Progenitor cell of endocrine pancreas (in vitro differentiated cells): ENCODE data around the gene TRIM62. TPM values are rescaled to one million over a fixed set of nuclear protein-coding genes. Genes with fewer than 3 reads are reported as not detected.

Source experiments
- DNase-seq: peaks from one replicate; pipeline ENCODE4 v3.0.0; 2021; ENCODE audit warnings: low spot score; ENCODE audit not compliant: unreplicated experiment
- H3K27ac Mint-ChIP-seq: 2 replicates; pipeline ENCODE4 v1.8.0; 2021; ENCODE audit warnings: mild to moderate bottlenecking, moderate library complexity, mixed read lengths
- H3K27me3 Mint-ChIP-seq: 2 replicates; pipeline ENCODE4 v1.8.0; 2021; ENCODE audit warnings: mixed read lengths
- H3K36me3 Mint-ChIP-seq: 2 replicates; pipeline ENCODE4 v1.8.0; 2022; ENCODE audit warnings: mixed read lengths; ENCODE audit not compliant: insufficient read depth
- H3K4me1 Mint-ChIP-seq: 2 replicates; pipeline ENCODE4 v1.8.0; 2021; ENCODE audit warnings: low read depth, mixed read lengths
- H3K4me3 Mint-ChIP-seq: 2 replicates; pipeline ENCODE4 v1.8.0; 2021; ENCODE audit warnings: low read depth, mild to moderate bottlenecking, moderate library complexity, mixed read lengths
- H3K9me3 Mint-ChIP-seq: 2 replicates; pipeline ENCODE4 v1.8.0; 2021; ENCODE audit warnings: low read depth, mixed read lengths
- CTCF ChIP-seq: fragments of 200-600 bp; sonication (generic); IDR thresholded peaks from one replicate; pipeline ENCODE4 v1.5.0; 2021; ENCODE audit warnings: antibody characterized with exemption, mild to moderate bottlenecking; ENCODE audit not compliant: unreplicated experiment
- total RNA-seq: library from RNA; stranded (reverse); gene quantifications from 2 replicates; pipeline ENCODE4 v1.2.1, GENCODE V29; 2021

TRIM62 gene
- total RNA-seq, 1 donor from 2014 or later = 7.4 TPM

- Mint-ChIP-seq H3K27ac (no peak overlapping the region), H3K9me3 (peaks cover 3% of the 10 kb centered on the region), H3K4me3 (no peak overlapping the region), H3K27me3 (peaks cover 2% of the 10 kb centered on the region), H3K4me1 (peaks cover 4% of the 10 kb centered on the region), H3K36me3 (peaks cover 9% of the 10 kb centered on the region)
- no peak for DNase-seq
- TF ChIP-seq CTCF = no peak
These were observed 18.0 kb downstream of the TRIM62 start for GRCh38 chr1:33163621-33164519.

- Mint-ChIP-seq H3K4me1 (peaks cover 4% of the 10 kb centered on the region), H3K9me3 (peaks cover 3% of the 10 kb centered on the region), H3K36me3 (peaks cover 6% of the 10 kb centered on the region), H3K27me3 (peaks cover 2% of the 10 kb centered on the region), H3K4me3 (no peak overlapping the region), H3K27ac (no peak overlapping the region)
- no peak for TF ChIP-seq CTCF
- DNase-seq = no peak
These were observed 19.7 kb downstream of the TRIM62 start for GRCh38 chr1:33162141-33162540.

- H3K4me1 Mint-ChIP-seq = peaks cover 4% of the 10 kb centered on the region
- peaks cover 4% of the 10 kb centered on the region for H3K36me3 Mint-ChIP-seq
- TF ChIP-seq CTCF = no peak
- peaks cover 3% of the 10 kb centered on the region for H3K9me3 Mint-ChIP-seq
- no peak overlapping the region for H3K27ac Mint-ChIP-seq
- H3K27me3 Mint-ChIP-seq = peaks cover 2% of the 10 kb centered on the region
- DNase-seq = no peak
- no peak overlapping the region for H3K4me3 Mint-ChIP-seq
These were observed 20.7 kb downstream of the TRIM62 start for GRCh38 chr1:33161061-33161681.

- Mint-ChIP-seq H3K9me3 (no peaks in the 10 kb centered on the region), H3K36me3 (no peaks in the 10 kb centered on the region), H3K4me3 (no peak overlapping the region), H3K27me3 (peaks cover 2% of the 10 kb centered on the region), H3K4me1 (peaks cover 4% of the 10 kb centered on the region), H3K27ac (no peak overlapping the region)
- no peak for TF ChIP-seq CTCF
- no peak for DNase-seq
These were observed 22.3 kb downstream of the TRIM62 start for GRCh38 chr1:33159577-33159976.

- Mint-ChIP-seq H3K4me1 (no peaks in the 10 kb centered on the region), H3K27ac (no peak overlapping the region), H3K27me3 (peaks cover 2% of the 10 kb centered on the region), H3K4me3 (no peak overlapping the region), H3K9me3 (no peaks in the 10 kb centered on the region), H3K36me3 (no peaks in the 10 kb centered on the region)
- DNase-seq = no peak
- no peak for TF ChIP-seq CTCF
These were observed 23.5 kb downstream of the TRIM62 start for GRCh38 chr1:33158366-33158765.
